Activated CD4-positive, alpha-beta T cell treated with anti-CD3 and anti-CD28 coated beads, Interleukin-2, amount 10 ng/mL, durations not matched to agents 24 days and 14 days (primary cell): ENCODE results near the gene HELZ2. TPM values are rescaled to one million over a fixed set of nuclear protein-coding genes. Genes with fewer than 3 reads are reported as not detected.

Experiments
- total RNA-seq: library from RNA; stranded (reverse); gene quantifications from 2 replicates; pipeline ENCODE4 v1.2.3, GENCODE V29; 2022

HELZ2 gene
- total RNA-seq, 1 donor from 2014 or later: 15.9 TPM

Other genes starting within 250 kb of the HELZ2 start
- not detected in 2 replicates for gene CHRNA4, start 212.9 kb downstream of the HELZ2 start, total RNA-seq
- 0.26 TPM in 1 of 2 replicates, not detected in the other for gene KCNQ2, start 101.6 kb downstream of the HELZ2 start, total RNA-seq
- gene EEF1A2, start 75.2 kb downstream of the HELZ2 start, total RNA-seq: 0.28 and 0.66 TPM in 2 replicates
- gene PPDPF, start 53.5 kb downstream of the HELZ2 start, total RNA-seq: 125 and 130 TPM in 2 replicates
- 0.19 and 0.35 TPM in 2 replicates for gene PTK6, start 36.9 kb downstream of the HELZ2 start, total RNA-seq
- not detected in 2 replicates for gene SRMS, start 26.5 kb downstream of the HELZ2 start, total RNA-seq
- gene FNDC11, start 20.1 kb downstream of the HELZ2 start, total RNA-seq: 0.12 and 0.16 TPM in 2 replicates
- 13.9 and 14.1 TPM in 2 replicates for gene GMEB2, start 52.9 kb upstream of the HELZ2 start, total RNA-seq
- gene STMN3, start 79.2 kb upstream of the HELZ2 start, total RNA-seq: 9.7 and 10.7 TPM in 2 replicates
- gene RTEL1, start 84.1 kb upstream of the HELZ2 start, total RNA-seq: 60.7 and 64.7 TPM in 2 replicates
- not detected in 2 replicates for gene TNFRSF6B, start 122.4 kb upstream of the HELZ2 start, total RNA-seq
- 63.4 and 70.4 TPM in 2 replicates for gene ARFRP1, start 133.7 kb upstream of the HELZ2 start, total RNA-seq
- 37.3 and 38.1 TPM in 2 replicates for gene ZGPAT, start 133.8 kb upstream of the HELZ2 start, total RNA-seq
- gene LIME1, start 162.4 kb upstream of the HELZ2 start, total RNA-seq: 10.1 and 12.2 TPM in 2 replicates
- gene SLC2A4RG, start 165.5 kb upstream of the HELZ2 start, total RNA-seq: 41.0 and 43.6 TPM in 2 replicates